Muscle layer of duodenum (tissue), 2 donors: ENCODE data around the gene POU4F3.

Source experiments
- H3K27ac ChIP-seq: one replicate; pipeline ENCODE4 v1.7.0; 2013; ENCODE audit warnings: mild to moderate bottlenecking, low read length
- H3K27me3 ChIP-seq: one replicate; pipeline ENCODE4 v1.7.0; 2013; ENCODE audit warnings: low read depth, mild to moderate bottlenecking, control low read depth, low read length
- H3K36me3 ChIP-seq, 2 donors: one replicate each; pipeline ENCODE4 v1.7.0; 2013; ENCODE audit warnings: low read length in 2 of 2, control low read depth in 1 of 2, mild to moderate bottlenecking in 1 of 2; ENCODE audit not compliant: insufficient read depth in 2 of 2, control insufficient read depth in 1 of 2
- H3K4me1 ChIP-seq, 2 donors: one replicate each; pipeline ENCODE4 v1.7.0; 2013; ENCODE audit warnings: low read length in 2 of 2, mild to moderate bottlenecking in 2 of 2, control low read depth in 1 of 2, moderate library complexity in 1 of 2; ENCODE audit not compliant: insufficient read depth in 2 of 2, control insufficient read depth in 1 of 2
- H3K4me3 ChIP-seq, 2 donors: one replicate each; pipeline ENCODE4 v1.7.0; 2013; ENCODE audit warnings: low read length in 2 of 2, low read depth in 1 of 2, mild to moderate bottlenecking in 1 of 2
- H3K9me3 ChIP-seq, 2 donors: one replicate each; pipeline ENCODE4 v1.7.0; 2013; ENCODE audit warnings: low read length in 2 of 2, control low read depth in 1 of 2, mild to moderate bottlenecking in 1 of 2; ENCODE audit not compliant: control insufficient read depth in 1 of 2
- donor health status: healthy.

The POU4F3 gene

GRCh38 chr5:146340260-146341081 lies 1.8 kb downstream of the POU4F3 start:
- no peaks in the 10 kb centered on the region for H3K9me3 ChIP-seq
- H3K36me3 ChIP-seq, result no peaks in the 10 kb centered on the region
- peaks cover 3 to 24% of the 10 kb centered on the region in 2 donors for H3K4me1 ChIP-seq
- peaks cover 74% of the 10 kb centered on the region for H3K27me3 ChIP-seq
- H3K4me3 ChIP-seq, result peak overlapping the region; percentile 16 to 54
- no peak overlapping the region for H3K27ac ChIP-seq

DNA sequence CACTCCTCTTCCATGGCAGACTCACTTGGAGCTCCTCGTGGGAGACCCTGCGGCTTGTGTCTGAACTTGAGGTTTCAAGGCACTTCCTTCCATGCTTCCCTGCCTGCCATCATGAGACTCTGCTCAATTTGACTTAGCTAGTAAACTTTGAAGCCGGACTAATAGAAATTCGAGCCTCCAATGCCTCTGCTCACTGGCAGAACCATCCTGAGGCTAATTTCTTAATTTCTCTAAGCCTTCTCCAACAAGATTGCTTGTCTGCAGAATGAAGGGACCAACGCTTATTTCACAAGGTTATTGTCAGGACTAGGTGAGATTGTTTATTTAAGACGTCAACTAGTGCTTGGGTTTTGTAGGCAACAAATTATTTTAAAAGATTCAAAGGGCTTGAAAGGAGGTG lies 3.2 kb downstream of the POU4F3 start:
- peaks cover 69% of the 10 kb centered on the region for H3K27me3 ChIP-seq

DNA sequence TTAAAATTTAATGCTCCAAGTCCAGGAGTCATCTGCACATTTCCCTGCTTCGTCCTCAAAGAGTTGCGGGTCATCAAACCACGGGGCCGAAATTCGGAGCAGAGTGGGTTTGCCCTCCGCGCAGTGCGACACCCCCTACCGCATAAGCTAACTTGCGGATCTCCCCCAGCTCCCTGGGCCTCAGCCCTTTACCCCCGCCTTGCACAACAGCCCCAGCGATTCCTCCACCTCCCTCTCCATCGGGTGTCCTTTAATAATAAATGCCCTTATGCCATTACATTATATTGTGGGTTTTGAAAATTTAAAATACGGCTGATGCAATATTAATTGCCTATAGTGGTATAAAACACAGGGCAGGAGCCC lies 3.9 kb downstream of the POU4F3 start:
- H3K36me3 ChIP-seq, result no peaks in the 10 kb centered on the region
- no peak overlapping the region for H3K27ac ChIP-seq
- no peaks in the 10 kb centered on the region for H3K9me3 ChIP-seq
- H3K4me1 ChIP-seq, result peaks cover 3 to 28% of the 10 kb centered on the region in 2 donors
- peaks cover 64% of the 10 kb centered on the region for H3K27me3 ChIP-seq
- no peak overlapping the region for H3K4me3 ChIP-seq

More for the DNA sequence above, 3.2 kb downstream of the POU4F3 start:
- no peak overlapping the region for H3K27ac ChIP-seq
- peaks cover 3 to 28% of the 10 kb centered on the region in 2 donors for H3K4me1 ChIP-seq
- no peaks in the 10 kb centered on the region for H3K9me3 ChIP-seq
- no peak overlapping the region for H3K4me3 ChIP-seq
- H3K36me3 ChIP-seq, result no peaks in the 10 kb centered on the region

DNA sequence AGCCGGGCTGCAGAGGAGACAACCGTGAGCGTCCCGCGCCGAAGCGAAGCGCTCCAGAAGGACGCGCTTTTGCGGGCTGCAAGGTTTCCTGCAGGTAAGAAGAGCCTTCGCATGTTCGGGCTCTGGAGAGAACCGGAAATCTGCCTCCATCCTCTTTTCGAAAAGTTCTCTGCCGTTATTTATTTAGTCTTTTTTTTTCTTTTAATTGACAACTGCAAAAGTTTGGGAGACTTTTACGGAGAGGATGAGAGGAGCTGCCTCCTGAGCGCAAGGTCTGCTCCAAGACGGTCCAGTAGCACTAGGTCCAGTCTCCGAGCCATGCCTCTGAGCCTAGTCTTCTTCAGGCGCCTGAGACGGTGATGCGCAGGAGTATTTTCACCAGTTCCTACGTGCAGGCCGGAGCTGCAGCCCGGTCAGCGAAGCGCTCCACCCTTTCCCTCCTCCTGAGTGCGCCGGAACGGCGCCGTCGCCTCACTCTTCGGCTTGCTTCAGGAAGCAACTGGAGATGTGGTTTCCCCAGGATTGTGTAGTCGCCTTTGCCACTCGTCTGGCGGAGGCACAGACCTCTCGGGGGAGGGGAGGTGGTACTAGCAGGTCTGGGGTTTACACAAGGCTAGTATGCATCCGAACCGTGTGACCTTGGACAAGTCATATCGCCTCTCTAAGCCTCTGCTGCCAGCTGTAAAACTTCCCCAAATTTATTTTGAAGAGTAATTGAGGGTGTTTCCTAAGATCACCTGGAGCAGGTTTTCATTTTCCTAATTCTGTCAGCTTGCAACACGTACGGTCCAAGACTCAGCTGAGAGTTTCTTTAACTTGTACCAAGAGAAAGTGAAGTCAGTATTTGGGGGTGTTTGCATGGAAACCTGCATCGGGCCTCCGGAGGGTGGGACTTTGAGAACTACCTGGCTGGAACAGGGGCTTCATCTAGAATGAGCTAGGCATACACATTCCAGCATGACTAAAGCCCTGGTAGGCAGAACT lies 4.5 kb downstream of the POU4F3 start:
- Histone ChIP-seq H3K27me3 (peaks cover 64% of the 10 kb centered on the region), H3K27ac (no peak overlapping the region), H3K36me3 (no peaks in the 10 kb centered on the region), H3K4me3 (no peak overlapping the region), H3K9me3 (no peaks in the 10 kb centered on the region), H3K4me1 (peaks cover 3 to 28% of the 10 kb centered on the region in 2 donors)

- peaks cover 3 to 21% of the 10 kb centered on the region in 2 donors for H3K4me1 ChIP-seq
- H3K9me3 ChIP-seq, result no peaks in the 10 kb centered on the region
- H3K27ac ChIP-seq, result no peak overlapping the region
- no peaks in the 10 kb centered on the region for H3K36me3 ChIP-seq
- peak overlapping the region; percentile 30 to 37 for H3K4me3 ChIP-seq
- peaks cover 58% of the 10 kb centered on the region for H3K27me3 ChIP-seq
Measured at GRCh38 chr5:146344155-146345118, 5.8 kb downstream of the POU4F3 start.

DNA sequence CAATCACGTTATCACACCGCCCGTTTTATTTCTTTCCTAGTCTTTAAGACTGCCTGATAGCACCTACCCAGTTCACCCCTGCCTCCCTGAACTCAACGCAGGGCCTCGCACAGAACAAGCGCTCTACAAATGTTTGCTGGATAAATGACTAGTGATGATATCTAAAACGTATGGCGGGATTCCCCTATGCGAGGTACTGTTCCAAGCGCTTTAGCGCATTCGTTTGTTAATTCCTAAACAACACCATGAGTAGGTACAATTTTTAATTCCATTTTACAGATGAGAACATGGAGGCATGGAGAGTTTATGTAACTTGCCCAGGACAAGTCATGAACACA lies 6.6 kb downstream of the POU4F3 start:
- Histone ChIP-seq H3K4me3 (peak overlapping the region in 1 of 2 donors; percentile 28), H3K9me3 (no peaks in the 10 kb centered on the region), H3K27me3 (peaks cover 50% of the 10 kb centered on the region), H3K36me3 (no peaks in the 10 kb centered on the region), H3K4me1 (peaks cover 3 to 14% of the 10 kb centered on the region in 2 donors), H3K27ac (no peak overlapping the region)

DNA sequence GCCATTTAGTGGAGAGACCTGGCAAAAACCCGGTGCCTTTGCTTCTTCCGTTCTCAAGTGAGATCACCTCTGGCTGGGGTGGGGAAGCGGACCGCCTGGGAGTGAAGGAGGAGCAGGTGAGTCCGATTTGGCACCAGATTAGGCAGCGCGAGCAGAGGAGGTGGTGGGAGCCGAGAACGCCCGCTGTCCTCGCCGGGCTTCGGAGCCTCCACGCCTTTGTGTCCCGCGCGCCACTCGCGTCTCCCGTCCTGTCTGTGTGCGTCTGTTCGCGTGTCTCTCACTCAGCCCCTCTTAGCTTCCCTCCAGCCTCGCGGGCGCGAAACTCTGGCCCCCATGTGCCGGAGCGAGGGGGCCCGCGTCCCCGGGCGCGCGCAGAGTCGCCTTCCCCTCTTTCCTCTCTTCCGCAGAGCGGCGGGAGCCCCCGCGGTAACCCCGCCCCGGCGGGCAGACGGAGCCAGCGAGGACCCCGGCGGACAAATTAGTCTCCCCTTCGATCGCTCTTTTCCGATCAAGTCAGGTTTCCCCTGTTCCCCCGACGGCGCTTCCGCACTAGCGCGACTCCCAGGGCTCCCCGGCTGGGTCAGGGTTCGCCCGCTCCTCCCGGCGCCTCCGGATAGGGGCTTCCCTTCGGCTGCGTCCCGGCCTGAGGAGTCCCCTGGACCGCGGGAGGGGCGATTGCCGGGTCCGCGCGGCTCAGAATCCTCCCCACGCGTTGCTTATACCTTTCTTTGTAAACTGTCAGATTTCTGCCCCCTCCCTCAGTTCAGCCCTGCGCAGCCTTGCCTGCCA lies 7.1 kb downstream of the POU4F3 start:
- Histone ChIP-seq H3K27ac (no peak overlapping the region), H3K27me3 (peaks cover 45% of the 10 kb centered on the region), H3K4me1 (peaks cover 0 to 9% of the 10 kb centered on the region in 2 donors), H3K9me3 (no peaks in the 10 kb centered on the region), H3K36me3 (no peaks in the 10 kb centered on the region), H3K4me3 (peak overlapping the region in 1 of 2 donors; percentile 28)

- no peak overlapping the region for H3K4me3 ChIP-seq
- no peaks in the 10 kb centered on the region for H3K27me3 ChIP-seq
- no peaks in the 10 kb centered on the region for H3K4me1 ChIP-seq
- no peak overlapping the region for H3K27ac ChIP-seq
- no peaks in the 10 kb centered on the region for H3K36me3 ChIP-seq
- no peaks in the 10 kb centered on the region for H3K9me3 ChIP-seq
Measured at GRCh38 chr5:146357126-146357525, 18.5 kb downstream of the POU4F3 start.

DNA sequence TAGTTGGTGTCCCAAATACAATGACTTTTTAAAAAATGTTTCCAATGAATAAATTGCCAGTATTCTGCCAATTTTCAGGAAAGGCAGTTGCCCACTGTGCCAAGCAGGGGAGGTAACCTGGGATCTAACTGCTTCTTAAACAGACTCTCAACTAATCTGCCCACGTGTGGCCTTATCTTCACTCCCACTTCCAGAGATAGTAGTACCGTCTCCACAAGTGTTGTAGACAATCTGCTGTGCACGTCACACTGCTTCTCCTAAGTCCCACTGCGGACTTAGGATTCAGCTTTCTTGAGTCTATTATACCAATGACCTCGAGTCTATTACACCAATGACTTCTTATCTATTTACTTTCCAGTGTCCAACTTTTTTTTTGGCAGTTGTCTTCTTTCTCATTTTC lies 21.2 kb downstream of the POU4F3 start:
- Histone ChIP-seq H3K27ac (no peak overlapping the region), H3K27me3 (no peaks in the 10 kb centered on the region), H3K36me3 (no peaks in the 10 kb centered on the region), H3K9me3 (no peaks in the 10 kb centered on the region), H3K4me3 (no peak overlapping the region), H3K4me1 (no peaks in the 10 kb centered on the region)

- Histone ChIP-seq H3K4me1 (no peaks in the 10 kb centered on the region), H3K9me3 (no peaks in the 10 kb centered on the region), H3K36me3 (no peaks in the 10 kb centered on the region), H3K4me3 (no peak overlapping the region), H3K27me3 (no peaks in the 10 kb centered on the region), H3K27ac (no peak overlapping the region)
Measured at GRCh38 chr5:146363161-146363874, 24.7 kb downstream of the POU4F3 start.
